Right ventricle myocardium superior (tissue), 1 donor: ENCODE data around the gene PPHLN1. TPM values are rescaled to one million over a fixed set of nuclear protein-coding genes. Genes with fewer than 3 reads are reported as not detected.
"Not testable (repeated sequence)": the region's sequence is repeated elsewhere in the genome, so short reads cannot be mapped to it uniquely, and the experiment has no call there.

ENCODE experiments used
- ATAC-seq: fragments of 200-7000 bp; cut with Tn5 transposase; one replicate; pipeline ENCODE4 v1.9.1; 2020; ENCODE audit warnings: mild to moderate bottlenecking; ENCODE audit not compliant: poor library complexity
- DNase-seq: peaks from one replicate; pipeline ENCODE4 v3.0.0-alpha.2; 2020
- intact Hi-C: fragments of 100-400 bp; cut with DNase I; formaldehyde crosslinking; loops from one replicate; pipeline ENCODE4 v1.11.2; 2022
- total RNA-seq: library from RNA; stranded (reverse); fragmentation: NEBNext Ultra II Directional; extraction: Animal tissue kit (Norgen Biotek cat#: 25700); gene quantifications from one replicate; pipeline ENCODE4 v1.2.1, GENCODE V29; 2021
- donor health status: DM: no; HTN: yes; CAD: no; lungs with severe emphysema.

The PPHLN1 gene
- total RNA-seq, 1 donor from 2014 or later, result 23.3 TPM

DNA sequence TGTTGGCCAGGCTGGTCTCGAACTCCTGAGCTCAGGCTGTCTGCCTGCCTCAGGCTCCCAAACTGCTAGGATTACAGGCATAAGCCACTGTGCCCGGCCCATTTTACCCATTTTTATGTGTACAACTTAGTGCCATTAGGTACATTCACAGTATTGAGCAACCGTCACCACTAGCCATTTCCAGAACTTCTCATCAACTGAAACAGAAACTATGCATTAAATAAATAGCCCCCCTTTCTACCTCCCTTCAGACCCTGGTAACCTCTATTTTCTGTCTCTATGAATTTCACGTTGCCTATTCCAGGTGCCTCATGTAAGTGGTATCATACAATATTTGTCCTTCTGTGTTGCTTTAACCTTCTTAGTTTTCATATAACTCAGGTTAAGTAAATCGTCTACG, 16.0 kb upstream of the PPHLN1 start:
- intact Hi-C loops, result no loop called here
- ATAC-seq, result no peak
- no peak for DNase-seq

DNA sequence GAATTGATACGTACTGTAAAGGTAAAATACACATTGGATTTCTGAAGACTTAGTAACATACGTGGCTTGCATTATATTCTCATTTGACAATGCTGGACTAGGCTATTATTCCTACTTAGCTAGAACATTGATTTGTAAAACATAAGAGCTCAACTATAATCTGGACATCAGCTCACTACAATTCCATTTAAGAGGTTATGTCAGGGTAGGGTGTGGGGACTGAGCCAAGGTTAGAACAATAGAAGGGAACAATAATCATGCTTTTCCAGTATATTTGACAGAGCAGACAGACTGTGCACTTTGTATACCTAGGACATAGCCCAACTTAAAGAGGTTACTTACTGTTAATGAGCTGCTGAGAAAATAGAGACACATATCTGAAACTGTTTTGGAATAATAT, 10.9 kb upstream of the PPHLN1 start:
- DNase-seq (no peak), ATAC-seq (no peak)
- intact Hi-C loops, result no loop called here

DNA sequence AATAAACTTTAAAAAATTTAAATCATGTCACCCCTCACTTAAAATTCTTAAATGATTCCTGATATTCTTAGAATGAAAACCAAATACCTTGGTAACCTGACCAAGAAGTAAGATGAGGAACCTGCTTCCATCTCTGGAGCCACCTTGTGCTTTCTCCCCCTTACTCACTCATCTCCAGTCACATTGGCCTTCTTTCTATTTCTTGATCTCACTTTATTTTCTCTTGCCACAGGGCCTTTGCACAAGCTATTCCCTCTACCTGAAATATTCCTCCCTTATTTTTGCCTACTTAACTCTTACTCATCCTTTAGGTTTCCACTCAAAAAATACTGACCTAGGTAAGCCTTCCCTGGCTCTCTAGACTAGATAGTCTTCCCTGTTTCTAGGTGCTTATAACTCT, 5.2 kb upstream of the PPHLN1 start:
- DNase-seq (no peak), ATAC-seq (no peak)
- intact Hi-C loops, result loop anchor here (10.0 kb wide), 1 partner anchor 86 kb away; the partner anchor contains the start of gene YAF2

DNA sequence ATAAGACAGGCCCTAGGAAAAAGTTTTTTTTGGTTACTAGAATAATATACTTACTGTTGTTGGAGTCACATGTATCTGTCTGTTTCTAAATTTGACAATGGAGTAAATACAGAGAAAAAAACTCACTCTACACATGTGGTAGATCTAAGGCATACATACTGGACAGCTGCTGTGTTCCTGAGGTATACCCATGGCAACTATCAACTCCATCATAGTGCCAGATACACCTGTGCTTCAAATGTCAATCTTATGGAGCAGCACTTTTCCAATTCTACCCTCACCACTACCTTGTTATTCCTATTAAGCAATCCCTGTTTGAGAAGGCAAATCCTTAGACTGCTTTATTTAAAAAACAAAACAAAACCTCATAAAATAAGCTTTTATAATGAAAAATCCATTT, 3.4 kb upstream of the PPHLN1 start:
- ATAC-seq (no peak), DNase-seq (no peak)
- intact Hi-C loops, result loop anchor here (10.0 kb wide), 1 partner anchor 88 kb away; the partner anchor contains the start of gene YAF2

DNA sequence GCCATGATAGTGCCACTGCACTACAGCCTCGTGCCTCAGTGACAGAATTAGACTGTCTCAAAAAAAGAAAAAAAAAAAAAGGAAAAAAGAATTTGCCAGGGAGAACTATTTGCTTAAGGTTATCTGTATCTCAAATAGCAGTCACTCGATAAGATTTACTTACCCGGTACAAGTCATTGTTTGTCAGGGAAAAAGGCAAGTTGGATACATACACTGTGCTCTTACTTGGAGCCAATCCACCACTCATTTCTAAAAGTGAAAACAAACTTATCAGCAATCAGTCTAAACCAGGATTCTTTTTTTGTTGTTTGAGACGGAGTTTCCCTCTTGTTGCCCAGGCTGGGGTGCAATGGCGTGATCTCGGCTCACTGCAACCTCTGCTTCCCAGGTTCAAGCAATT, 2.1 kb upstream of the PPHLN1 start:
- intact Hi-C loops, result loop anchor here (10.0 kb wide), 1 partner anchor 89 kb away; the partner anchor contains the start of gene YAF2
- no peak for ATAC-seq
- DNase-seq, result no peak

DNA sequence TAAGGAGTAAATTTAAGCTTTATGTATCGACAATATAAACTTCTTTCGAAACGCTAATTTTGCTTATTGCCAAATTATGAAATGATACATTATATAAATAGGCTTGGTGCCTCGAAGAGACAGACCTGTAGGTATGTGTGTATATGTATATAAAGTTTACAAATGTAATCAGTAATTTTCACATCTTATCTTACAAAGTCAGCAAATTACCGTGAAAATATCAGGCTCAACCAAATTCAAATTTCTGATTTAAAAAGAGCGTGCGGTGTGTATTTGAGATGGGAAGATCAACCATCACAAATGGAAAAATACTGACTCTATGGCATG, 678 bp upstream of the PPHLN1 start:
- no peak for ATAC-seq
- intact Hi-C loops, result loop anchor here (5.0 to 10.0 kb wide), 2 partner anchors 90 to 193 kb away; partner anchors contain the start of gene YAF2
- DNase-seq, result no peak

DNA sequence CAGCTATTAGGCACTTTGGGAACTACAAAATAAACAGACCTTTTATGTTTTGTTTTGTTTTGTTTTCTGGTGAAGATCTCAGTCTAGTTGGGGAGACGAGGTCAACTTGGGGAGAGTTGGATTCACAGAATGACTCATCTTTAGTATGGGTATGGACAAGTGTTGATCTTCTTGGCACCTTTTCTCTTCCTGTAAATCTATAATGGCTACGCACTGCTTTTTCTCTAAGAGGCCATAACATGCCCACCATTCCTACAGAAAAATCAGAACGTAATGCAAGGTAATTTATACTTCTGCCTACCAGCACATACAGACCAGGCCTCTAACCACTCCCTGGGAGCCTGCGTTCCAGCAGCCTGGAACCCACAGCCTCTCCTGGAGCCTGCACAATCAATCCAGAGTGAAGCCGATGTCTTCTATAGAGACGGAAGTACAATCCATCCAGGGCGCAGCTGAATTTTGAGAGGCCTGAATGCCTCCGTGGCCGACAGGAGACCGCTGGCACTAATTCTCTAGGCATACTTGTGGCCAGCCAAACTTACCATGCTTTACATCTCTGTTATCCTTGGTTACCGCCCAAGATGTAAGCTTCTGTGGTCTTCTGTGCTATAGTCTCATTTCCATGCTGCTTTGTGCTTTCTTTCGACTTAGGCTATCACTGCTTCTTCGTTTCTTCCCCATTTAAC, 717 bp downstream of the PPHLN1 start:
- ATAC-seq (peak; percentile 6), DNase-seq (no peak)
- intact Hi-C loops, result loop anchor here (5.0 to 10.0 kb wide), 2 partner anchors 92 to 194 kb away; partner anchors contain the start of gene YAF2

DNA sequence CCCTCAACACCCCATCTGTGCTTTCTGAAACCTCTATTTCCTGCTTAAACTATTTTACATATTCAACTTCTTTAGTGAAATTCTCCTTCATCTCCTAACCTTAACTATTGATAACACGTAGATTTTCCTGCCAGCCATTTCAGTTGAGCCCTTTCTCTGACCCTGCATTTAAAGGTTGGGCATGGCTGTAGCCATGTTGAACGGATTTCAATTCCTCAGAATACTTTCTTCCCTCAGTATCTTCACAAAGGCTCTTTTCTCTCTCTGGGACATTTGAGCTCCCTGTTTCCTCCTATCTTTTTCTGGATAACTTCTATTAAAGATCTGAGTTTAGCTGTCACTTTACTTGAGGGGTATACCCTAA, 1.2 kb downstream of the PPHLN1 start:
- DNase-seq (no peak), ATAC-seq (no peak)
- intact Hi-C loops, result loop anchor here (5.0 to 10.0 kb wide), 2 partner anchors 92 to 195 kb away; partner anchors contain the start of gene YAF2

DNA sequence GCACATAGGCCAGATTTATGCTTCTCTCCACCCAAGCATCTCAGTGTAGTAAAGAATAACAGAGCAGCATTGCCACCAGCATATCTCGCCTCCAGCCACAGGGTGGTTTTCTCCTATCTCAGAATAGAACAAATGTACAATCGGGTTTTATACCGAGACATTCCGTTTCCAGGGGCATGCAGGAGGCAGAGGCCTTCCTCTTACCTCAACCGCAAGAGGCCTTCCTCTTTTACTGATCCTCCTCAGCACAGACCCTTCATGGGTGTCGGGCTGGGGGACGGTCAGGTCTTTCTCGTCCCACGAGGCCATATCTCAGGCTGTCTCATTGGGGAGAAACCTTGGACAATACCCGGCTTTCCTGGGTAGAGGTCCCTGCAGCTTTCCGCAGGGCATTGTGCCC, 4.1 kb downstream of the PPHLN1 start:
- intact Hi-C loops, ATAC-seq: not testable (repeated sequence)

DNA sequence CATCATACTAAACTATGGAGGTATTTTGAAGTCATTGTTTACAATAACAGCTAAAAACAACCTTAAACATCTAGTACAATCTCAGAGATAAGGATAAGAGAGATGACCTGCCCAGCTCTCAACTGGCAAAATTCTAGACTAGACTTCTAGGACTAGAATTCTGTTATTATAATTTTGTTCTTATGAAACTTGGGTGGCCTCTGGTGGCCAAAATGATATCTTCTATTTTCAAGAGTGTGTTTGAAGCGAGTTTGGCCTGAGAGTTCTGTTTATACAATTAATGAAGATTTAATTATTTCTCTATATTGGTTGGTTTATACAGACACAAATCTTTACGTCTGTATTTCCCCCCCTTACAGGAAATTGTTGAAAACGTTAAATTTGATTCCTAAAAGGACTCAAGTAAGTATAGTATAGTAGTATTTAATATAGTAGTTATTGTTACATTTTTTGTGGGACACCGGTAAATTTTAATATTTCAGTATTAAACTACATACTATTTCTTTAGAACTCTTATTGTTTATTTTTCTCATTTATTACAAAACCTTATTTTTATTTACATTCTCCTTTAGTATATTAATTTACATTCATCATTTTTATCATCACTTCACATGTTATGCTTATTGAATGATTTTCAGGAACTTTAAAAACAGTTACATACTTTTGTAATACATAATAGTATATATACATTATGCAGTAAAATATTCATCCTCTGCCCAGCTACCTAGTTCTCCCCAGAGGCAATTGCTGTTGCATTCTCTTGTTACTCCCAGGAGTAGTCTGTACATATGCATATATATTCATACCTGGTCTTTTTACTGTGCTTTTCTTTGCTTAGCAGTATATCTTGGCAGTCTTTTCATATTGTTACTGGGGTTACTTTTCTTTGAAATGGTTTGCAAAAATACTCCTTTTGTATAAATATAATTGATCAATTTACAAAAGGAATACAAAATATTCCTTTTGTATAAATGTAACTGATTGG, 6.6 kb downstream of the PPHLN1 start:
- intact Hi-C loops, result no loop called here
- peak; percentile 70 for ATAC-seq
- no peak for DNase-seq

More for the DNA sequence above, 4.1 kb downstream of the PPHLN1 start:
- DNase-seq, result not testable (repeated sequence)

DNA sequence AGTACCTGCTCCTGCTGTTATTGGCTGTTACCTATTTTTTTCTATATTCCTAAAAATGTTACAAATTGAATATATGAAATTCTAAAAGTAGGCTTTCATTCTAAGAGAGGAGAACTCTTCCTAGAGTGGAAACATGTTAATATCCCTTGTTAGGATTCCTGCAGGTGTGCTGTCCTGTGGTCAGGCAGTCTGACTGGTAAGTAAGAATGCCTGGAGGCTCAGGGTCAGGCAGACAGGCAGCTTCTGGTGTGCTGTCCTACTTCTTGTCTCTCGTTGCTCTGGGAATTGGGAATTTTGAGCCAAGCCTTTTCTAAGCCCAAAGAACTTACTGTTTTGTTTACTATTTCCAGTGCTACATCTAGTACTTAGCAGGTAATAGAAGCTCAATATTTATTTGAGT, 10.3 kb downstream of the PPHLN1 start:
- DNase-seq (no peak), ATAC-seq (no peak)
- intact Hi-C loops, result no loop called here

DNA sequence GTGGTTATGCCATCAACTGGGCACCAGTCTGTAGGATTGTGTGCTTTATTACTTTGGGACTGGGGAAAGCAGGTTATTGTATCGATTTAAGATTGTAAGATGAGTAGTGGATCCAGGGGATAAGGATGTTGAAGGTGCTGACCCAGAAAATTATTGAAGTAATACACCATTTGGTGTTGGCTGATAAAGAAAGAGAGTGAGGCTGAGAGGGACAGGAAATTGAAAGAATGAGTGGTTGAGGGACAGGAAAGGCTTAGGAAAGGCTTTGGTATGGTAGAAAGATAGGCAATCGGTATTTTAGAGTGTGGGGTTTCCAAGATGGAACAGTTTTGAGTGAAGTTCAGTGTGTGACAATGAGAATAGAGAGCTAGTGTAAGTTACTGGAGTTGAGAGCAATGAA, 12.3 kb downstream of the PPHLN1 start:
- intact Hi-C loops, result no loop called here
- no peak for DNase-seq
- no peak for ATAC-seq

DNA sequence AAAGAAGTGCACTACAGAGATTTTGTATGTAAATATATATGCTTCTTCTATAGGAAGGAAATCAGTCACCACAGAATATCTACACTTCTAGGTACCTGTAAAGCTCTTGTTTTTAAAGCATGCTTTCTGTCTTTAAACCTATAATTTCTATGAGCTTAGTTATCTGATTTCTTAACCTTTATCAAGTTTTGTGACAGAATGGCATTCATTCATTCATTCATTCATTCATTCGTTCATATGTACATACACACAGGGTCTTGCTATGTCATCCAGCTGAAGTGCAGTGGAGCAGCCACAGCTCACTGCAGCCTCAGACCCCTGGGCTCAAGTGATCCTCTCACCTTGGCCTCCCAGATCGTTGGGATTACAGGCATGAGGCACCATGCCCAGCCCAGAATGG, 16.1 kb downstream of the PPHLN1 start:
- intact Hi-C loops, result no loop called here
- ATAC-seq (no peak), DNase-seq (no peak)

DNA sequence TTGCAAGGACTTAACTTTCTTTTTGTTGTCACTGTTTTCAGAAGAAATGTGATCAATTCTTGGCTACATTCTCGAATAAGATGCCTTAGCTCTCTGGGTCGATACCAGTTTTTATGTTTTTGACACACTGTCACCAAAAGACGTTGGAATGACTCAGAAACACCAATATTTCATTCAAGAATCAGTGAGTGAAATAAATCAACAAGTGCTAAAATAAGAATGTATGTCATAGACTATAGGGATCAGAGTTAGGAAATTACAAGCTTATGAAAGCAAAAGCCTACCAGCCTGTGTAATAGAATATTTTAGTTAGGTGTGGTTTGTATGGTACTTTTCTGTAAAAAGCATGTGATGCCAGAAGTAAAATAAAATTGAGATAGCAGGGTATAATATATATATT, 17.8 kb downstream of the PPHLN1 start:
- ATAC-seq (no peak), DNase-seq (no peak)
- intact Hi-C loops, result no loop called here

DNA sequence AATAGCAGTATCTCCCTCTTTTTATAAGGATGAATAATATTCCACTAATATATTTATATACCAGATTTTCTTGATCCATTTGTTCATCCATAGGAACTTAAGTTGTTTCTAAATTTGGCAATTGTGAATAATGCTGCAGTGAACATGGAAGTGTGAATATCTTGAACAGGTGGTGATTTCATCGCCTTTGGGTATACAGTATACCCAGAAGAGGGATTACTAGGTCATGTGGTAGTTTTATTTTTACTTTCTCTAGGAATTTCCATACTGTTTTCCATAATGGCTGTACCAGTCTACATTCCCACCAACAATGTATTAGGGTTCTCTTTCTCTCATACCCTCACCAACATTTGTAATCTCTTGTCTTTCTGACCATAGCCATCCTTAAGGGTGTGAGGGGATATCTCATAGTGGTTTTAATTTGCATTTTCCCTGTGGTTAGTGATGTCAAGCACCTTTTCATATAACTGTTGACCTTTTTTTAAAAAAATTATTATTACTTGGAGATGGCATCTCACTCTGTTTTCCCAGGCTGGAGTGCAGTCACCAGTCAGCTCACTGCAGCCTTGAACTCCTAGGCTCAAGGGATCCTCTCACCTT, 20.5 kb downstream of the PPHLN1 start:
- intact Hi-C loops, result no loop called here
- ATAC-seq, result no peak

DNA sequence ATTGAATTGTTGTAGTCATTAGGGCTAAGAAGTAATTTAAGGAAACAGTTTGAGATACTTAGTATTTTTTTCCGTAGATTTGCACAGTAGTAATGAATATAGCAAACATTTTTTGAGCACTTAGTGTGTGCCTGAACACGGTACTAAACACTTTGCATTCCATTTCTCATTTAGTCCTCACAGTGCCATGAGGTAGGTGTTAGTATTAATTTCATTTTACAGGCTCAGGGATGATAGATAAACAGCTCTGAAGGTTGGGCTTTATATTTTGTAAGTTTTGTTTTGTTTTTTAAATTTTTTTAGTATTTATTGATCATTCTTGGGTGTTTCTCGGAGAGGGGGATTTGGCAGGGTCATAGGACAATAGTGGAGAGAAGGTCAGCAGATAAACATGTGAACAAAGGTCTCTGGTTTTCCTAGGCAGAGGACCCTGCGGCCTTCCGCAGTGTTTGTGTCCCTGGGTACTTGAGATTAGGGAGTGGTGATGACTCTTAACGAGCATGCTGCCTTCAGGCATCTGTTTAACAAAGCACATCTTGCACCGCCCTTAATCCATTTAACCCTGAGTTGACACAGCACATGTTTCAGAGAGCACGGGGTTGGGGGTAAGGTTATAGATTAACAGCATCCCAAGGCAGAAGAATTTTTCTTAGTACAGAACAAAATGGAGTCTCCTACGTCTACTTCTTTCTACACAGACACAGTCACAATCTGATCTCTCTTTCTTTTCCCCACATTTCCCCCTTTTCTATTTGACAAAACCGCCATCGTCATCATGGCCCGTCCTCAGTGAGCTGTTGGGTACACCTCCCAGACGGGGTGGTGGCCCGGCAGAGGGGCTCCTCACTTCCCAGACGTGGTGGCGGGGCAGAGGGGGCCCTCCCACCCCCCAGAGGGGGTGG, 23.4 kb downstream of the PPHLN1 start:
- DNase-seq, intact Hi-C loops: not testable (repeated sequence)
- peak; percentile 60 for ATAC-seq

More for the DNA sequence above, 20.5 kb downstream of the PPHLN1 start:
- DNase-seq, result no peak

DNA sequence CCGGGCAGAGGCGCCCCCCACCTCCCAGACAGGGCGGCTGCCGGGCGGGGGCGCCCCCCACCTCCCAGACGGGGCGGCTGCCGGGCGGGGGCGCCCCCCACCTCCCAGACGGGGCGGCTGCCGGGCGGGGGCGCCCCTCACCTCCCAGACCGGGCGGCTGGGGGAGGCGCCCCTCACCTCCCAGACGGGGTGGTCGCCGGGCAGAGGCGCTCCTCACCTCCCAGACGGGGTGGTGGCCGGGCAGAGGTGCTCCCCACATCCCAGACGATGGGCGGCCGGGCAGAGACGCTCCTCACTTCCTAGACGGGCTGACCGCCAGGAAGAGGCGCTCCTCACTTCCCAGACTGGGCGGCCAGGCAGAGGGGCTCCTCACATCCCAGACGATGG, 24.0 kb downstream of the PPHLN1 start:
- ATAC-seq, intact Hi-C loops, DNase-seq: not testable (repeated sequence)

DNA sequence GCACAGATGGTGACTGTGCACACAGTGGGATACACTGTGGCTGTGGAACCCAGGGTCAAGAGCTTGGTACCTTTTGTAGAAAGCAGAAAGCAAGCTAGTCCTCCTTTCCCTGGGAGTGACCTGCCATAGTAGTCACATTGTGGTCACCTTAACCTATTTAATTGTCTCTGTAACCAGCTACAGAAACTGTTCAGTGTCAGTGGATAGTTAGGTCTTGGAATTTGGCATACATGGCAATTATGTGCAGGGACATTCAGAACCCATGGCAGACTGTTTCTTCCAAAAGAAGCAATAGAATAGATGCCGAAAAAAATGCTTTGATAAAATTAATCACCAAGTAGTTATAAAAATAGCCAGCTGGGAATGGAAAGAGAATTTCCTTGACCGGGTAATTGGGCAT, 30.4 kb downstream of the PPHLN1 start:
- DNase-seq, result no peak
- intact Hi-C loops, result no loop called here
- peak; percentile 83 for ATAC-seq
